Right renal cortex interstitium (tissue), 3 donors: ENCODE measurements around the gene SMYD1. TPM values are rescaled to one million over a fixed set of nuclear protein-coding genes. Genes with fewer than 3 reads are reported as not detected.
"Not testable (repeated sequence)": the region's sequence is repeated elsewhere in the genome, so short reads cannot be mapped to it uniquely, and the experiment has no call there.

Source experiments
- DNase-seq, 3 donors: peaks; one replicate each; pipeline ENCODE4 v3.0.0-alpha.2; 2013; ENCODE audit warnings: low read depth in 3 of 3, low spot score in 2 of 3
- polyA plus RNA-seq, 3 donors: library from polyadenylated mRNA; unstranded; fragments of 120-200 nt; gene quantifications; one replicate each; pipeline ENCODE4 v1.2.1, GENCODE V29; 2013; ENCODE audit not compliant: insufficient read length in 3 of 3

The SMYD1 gene
- under 1 TPM in 2 of 3 donors, not detected in 1; 0.18 to 0.74 TPM for polyA plus RNA-seq

DNA sequence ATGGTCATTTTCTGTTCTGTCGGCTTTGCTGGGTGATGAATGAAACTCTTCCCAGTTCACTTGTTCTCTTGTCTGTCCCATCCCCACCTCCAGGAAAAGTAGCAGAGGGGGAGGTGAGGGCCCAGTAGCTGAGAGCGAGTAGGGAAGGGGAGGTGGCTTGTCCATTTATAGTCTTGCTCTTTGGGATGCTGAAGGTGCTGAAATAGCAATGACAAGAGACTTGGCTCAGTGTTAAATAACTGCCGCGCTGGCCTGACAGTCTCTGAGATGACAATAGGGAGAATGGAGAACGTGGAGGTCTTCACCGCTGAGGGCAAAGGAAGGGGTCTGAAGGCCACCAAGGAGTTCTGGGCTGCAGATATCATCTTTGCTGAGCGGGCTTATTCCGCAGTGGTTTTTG lies at the start of gene SMYD1:
TSS of gene SMYD1 (plus strand) at position 228 of the 400 bp plus-strand sequence. CDS start at position 268, 40 bp downstream.
- no peak for DNase-seq

DNA sequence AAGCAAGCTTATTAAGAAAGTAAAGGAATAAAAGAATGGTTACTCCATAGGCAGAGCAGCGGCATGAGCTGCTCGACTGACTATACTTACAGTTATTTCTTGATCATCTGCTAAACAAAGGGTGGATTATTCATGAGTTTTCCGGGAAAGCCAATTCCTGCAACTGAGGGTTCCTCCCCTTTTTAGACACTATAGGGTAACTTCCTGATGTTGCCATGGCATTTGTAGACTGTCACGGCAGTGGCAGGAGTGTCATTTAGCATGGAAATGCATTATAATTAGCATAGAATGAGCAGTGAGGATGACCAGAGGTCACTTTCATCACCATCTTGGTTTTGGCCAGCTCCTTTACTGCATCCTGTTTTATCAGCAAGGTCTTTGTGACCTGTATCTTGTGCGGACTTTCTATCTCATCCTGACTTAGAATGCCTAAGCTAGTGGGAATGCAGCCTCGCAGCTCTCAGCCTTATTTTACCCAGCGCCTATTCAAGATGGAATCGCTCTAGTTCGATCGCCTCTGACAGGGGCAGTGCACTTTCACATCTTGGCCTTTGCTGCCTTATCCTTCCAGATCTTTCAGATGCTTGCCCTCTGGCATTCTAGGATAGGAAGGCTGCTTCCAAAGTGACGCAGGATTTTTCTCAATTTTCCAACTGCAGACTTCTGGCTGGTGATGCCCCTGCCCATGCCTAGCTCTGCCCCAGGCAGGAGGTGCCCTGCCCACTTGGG lies 49.4 kb upstream of the SMYD1 start:
- not testable (repeated sequence) for DNase-seq

DNA sequence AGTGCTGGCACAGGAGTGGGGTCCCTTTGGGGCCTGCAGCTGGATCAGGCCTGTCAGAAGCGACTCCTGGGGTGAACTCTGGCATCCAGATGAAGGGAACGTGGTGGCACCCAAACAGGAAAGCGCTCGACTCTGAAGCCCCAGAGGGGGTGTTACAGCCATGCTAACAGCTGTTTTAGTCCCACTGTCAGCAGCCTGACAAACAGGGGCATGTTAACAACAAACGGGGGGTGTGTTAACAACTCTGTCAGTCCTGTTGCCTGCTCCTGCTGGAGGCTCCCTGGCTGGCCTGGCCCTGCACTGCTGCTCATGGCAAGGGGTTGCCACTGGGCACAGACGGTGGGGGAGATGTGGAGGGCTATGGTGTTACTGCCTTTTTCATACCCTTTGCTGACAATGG lies 48.7 kb upstream of the SMYD1 start:
- no peak for DNase-seq

DNA sequence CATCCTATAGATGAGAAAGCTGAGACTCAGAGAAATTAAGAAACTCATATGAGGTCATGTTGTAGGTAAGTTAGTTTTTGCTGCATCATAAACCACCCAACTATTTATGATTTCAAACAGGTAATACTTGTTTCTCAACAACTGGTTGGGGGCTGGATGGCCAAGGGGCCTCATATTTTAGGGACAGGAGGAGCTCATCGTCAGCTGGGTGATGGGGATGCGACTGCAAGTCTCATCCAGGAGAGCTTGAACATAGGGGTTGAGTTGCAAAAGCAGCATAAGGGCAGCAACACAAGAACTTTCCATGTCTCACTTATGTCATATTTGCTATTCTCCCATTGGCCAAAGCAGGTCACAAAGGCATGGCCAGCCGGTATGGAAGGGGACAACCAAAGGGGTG lies 47.6 kb upstream of the SMYD1 start:
- DNase-seq = no peak

DNA sequence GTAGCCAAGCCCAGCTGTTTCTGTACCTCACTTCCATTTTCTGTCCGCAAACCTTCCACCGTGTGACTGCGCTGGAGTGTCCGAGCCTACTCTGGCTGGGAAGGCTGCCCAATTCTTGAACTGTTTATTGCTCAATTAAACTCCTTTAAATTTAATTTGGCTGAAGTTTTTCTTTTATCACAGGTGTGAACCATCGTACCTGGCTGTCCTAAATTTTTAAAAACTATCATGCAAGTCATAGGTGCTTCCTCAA lies 45.0 kb upstream of the SMYD1 start:
- DNase-seq = no peak

DNA sequence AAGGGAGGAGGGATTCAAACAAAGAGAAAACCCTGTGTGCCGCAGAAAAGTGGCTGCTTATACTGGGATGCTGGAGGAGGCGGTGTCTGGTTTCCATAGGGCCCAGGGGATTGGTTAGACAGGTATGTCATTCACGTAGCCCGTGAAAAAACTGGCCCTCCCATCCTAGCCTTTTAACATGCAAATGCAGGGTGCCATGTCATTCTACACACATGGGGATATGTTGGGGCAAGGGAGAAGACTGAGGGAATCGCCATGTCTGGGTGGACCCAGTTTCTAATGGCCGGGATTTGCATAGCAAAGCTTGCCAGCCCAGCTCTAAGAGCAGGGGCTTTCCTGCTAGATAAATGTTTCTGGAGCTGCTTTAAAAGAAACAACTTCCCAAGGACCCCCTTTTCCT lies 43.1 kb upstream of the SMYD1 start:
- DNase-seq = no peak

DNA sequence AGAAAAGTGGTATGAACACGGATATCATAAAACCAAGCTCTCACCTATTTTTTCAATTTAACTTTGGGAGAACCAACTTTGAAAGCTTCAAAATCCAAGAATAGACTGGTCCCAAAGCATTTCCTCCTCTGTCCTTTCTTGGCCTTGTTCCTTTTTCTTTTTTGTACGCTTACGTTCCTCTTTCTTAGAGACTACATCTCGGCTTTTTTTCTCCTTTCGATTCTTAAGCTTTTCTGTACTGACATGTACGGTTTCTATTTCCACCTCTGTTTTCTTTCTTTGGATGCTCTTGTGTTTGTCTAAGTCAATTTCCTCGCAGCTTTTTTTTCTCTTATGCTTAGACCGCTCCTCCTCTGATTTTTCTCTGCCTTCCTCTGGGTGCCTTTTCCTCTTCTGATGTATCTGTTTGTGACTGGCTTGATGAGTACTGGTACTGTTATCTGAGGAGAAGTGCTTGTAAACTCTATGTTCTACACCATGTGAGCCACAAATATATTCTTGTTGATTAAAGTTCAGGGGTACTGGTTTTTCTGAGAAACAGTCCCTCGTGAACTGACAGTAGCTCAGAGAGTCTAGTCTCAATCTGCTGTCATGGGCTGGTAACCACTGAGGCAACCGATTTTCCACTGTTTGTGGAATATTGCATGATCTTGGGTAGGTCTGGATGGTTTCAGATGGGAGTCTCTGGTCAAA lies 39.8 kb upstream of the SMYD1 start:
- no peak for DNase-seq

DNA sequence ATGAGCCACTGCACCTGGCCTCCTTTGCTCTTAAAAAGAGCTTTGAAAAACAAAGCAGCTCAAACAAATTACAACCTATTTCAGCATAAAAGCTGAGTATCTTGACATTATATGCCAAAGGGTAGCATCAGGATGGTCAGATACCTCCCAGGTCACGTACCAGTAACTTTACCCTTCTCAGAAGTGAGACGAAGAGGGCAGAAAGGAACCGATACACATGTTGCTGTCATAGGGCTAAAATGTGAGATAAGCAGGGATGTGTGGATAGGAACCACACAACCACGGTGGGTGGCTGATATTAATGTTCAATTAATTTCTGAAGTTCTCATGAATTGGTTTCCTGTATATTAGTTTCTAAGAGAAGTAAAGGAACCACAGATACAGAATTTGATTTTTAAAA lies 38.7 kb upstream of the SMYD1 start:
- no peak for DNase-seq

DNA sequence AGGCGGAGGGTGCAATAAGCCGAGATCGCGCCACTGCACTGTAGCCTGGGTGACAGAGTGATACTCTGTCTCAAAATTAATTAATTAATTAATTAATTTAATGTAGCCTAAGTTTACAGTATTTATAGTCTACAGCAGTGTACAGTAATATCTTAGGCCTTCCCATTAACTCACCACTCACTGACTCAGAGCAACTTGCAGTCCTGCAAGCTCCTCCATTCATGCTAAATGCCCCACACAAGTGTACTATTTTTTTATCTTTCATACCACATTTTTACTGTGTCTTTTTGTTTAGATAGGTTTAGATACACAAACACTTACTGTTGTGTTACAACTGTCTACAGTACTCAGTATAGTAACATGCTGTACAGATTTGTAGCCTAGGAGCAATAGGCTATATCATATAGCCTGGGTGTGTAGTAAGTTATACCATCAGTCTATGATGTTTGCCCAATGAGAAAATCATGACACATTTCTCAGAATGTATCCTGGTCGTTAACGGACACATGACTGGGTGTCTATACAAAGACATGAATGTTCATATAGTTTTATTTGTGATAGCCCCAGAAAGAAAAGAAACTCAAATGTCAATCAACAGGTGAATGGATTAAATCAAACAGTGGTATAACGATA lies 35.4 kb upstream of the SMYD1 start:
- no peak for DNase-seq

DNA sequence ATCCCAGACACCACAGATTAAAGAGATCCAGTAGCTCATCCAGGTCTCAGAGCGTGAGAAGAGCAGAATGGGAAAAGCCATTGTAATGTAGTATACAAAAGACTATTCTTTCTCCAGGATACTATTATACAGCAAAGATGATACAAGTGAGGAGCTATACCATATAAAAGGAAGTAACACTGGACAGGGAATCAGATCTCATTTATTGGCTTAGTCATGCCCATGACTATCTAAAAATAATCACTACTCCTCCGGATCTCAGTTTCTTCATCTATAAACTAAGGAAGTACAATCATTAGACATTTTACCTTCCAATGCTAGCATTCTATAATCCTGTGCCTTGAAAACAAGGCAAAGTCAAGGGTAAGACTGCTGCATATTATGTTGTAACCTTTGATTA lies 31.4 kb upstream of the SMYD1 start:
- DNase-seq = no peak

DNA sequence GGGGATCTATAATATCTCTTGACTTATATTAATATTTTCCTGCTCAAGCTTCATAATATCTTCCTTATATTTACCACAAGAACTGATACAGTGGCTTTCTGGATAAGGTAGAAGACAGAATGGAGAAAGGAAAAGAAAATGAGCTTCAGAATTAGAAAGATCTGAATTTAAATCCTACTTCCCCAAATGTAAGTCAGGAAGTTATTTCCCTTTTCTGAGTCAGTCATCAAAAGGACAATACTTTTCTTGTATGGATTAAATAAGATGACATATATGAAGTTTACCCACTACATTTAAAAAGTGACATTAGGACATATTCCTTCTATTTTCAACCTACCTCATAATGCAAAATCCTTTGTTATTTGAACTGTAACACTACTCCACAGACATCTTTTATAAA lies 31.0 kb upstream of the SMYD1 start:
- no peak for DNase-seq

DNA sequence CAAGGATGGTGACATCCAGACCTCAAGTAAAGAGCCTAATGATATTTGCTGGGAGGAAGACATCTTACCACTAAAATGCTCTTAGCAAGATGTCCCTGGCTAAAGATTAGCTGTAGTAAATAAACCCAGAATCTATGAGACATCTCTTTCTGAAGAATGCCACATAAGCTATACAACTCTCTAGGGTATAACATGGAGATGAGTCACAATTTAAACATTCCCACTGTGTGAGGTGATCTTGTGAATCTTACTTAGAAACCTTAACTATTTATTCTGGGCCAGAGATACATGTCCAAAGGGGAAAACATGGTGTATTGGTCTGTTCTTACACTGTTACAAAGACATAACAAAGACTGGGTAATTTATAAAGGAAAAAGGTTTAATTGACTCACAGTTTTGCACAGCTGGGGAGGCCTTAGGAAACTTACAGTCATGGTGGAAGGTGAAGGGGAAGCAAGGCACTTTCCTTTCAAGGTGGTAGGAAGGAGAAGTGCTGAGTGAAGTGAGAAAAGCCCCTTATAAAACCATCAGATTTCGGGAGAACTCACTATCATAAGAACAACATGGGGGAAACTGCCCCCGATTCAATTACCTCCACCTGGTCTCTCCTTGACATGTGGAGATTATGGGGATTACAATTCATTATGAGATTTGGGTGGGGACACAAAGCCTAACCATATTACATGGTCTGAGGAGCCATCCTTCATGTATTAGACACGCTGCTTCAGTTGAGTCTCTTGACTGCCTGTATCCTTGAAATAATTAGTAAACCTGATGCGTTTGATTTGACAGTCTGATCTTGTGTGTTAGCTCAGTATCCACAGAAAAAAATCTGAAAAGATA lies 29.1 kb upstream of the SMYD1 start:
- no peak for DNase-seq

DNA sequence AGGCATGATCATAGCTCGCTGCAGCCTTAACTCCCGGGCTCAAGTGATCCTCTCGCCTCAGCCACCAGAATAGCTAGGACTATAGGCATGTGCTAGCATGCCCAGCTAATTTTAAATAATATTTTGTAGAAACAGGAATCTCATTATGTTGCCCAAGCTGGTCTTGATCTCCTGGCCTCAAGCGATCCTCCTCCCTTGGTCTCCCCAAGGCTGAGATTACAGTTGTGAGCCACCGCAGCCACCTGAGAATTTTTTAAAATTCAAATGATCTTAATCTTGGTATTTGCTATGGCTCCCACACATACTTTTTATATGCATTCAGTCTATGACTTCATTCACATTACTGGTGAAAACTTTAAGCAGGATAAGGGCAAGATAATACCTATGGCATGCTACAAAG lies 25.1 kb upstream of the SMYD1 start:
- DNase-seq = no peak

DNA sequence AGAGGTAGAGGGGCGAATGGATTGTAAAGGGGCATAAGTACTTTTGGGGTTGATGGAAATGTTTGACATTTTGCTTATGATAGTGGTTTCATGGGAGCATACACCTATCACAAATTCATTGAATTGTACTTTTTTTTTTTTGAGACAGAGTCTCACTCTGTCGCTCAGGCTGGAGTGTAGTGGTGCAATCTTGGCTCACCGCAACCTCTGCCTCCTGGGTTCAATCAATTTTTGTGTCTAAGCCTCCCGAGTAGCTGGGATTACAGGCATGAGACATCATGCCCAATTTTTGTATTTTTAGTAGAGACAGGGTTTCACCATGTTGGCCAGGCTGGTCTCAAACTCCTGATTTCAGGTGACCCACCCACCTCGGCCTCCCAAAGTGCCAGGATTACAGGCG lies 22.1 kb upstream of the SMYD1 start:
- not testable (repeated sequence) for DNase-seq

DNA sequence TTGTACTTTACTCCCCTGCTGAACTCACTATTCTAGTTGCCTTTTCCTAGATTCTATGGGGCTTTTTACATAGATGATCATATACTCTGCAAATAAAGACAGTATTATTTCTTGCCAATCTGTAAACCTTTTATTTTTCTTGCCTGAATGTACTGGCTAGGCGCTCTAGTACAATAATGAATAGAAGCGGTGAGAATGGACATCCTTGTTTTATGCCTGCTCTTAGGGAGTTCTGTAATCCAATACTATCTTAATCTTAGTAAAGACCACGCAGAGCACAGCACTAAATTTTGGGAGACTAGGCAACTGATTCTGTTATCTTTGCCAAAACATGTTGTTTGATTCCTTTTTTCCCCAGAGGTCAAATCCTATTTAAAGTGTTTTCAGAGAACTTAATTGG lies 19.1 kb upstream of the SMYD1 start:
- no peak for DNase-seq

DNA sequence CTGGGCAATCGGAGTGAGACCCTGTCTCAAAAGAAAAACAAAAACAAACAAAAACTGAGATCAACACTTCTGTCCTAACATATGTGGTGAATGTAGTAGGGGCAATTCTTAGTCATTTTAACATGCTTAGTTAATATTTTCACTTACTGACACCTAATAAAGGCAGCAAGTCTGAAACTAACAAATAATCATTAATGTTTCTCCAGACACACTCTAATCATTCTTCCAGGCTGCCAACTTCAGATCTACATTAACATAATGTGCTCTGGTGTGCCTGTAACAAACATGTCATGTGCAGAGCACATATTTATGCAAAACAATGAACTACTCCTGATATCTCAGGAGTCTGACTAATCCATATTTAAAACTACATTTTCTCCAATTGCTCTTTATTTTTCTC lies 18.0 kb upstream of the SMYD1 start:
- no peak for DNase-seq

DNA sequence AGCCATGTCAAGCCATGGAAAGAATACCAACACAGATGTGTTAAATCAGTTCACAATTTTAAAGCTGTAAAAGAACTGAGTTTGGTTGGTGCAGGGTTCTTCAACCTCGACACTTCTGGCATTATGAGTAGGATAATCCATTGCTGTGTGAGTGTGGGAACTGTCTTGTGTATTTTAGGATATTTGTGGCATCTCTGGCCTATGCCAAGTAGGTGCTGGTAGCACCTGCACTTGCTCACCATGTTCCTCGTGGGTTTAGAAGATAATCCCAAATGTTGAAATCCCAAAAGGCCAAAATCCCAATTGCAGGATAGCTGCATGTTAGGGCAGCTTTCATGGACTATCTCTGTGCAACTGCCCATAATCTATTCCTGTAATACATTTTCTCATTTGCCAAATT lies 15.8 kb upstream of the SMYD1 start:
- no peak for DNase-seq

DNA sequence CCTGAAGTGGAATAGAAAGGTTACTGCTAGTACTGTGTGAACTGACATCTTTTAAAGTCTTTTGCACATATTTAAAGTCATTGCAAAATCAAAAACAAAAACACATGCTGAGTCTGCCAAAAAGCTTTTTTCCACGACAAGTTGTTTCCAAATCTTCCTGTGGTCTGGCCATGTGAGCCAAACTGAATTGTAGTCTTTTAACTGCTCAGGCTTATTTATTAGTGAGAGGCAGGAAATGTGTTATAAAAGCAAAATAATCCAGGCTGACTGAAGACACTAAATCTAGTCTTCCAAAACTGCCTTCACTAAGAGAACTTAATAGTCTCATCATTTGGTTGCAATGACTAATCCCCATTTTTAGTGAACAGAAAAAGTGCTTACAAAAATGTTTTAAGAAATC lies 14.3 kb upstream of the SMYD1 start:
- no peak for DNase-seq

DNA sequence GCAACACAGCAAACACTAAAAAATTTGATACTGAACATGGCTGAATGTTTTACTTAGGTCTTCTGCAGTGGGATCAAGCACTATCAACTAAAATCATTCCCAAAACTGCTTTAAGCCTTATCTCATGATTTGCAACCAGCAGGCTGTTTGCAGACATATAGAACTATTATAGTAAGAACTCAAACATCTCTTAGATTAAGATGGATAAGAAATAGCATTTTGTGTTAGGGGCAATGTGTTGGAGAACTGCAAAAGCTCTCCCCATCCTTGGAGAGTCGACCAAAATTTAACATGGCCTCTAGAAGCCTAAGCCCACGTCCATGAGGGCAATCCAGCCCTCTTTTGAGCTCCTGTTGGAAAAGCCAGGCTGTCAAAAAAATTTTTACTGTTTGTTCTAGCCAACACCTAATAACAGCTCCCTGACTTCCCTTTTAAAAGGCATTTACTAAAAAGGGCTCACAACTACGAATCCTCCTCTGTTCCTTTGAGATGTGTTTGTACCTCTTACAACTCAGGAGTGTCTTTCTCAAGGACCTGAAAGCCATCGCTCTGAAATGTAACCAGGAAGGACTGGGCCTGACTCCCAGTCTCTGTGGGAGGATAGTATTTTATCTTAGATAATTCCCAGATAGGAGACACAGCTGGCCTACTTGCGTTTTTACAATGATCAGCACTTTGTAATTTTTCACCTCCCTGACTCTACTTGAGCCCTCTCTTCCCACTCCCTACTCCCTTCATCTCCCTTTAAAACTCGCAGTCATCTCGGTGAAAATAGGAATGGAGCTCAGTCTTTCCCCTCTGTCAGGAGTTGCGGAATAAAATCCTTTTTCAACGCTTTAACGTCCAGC lies 13.5 kb upstream of the SMYD1 start:
- DNase-seq = no peak

DNA sequence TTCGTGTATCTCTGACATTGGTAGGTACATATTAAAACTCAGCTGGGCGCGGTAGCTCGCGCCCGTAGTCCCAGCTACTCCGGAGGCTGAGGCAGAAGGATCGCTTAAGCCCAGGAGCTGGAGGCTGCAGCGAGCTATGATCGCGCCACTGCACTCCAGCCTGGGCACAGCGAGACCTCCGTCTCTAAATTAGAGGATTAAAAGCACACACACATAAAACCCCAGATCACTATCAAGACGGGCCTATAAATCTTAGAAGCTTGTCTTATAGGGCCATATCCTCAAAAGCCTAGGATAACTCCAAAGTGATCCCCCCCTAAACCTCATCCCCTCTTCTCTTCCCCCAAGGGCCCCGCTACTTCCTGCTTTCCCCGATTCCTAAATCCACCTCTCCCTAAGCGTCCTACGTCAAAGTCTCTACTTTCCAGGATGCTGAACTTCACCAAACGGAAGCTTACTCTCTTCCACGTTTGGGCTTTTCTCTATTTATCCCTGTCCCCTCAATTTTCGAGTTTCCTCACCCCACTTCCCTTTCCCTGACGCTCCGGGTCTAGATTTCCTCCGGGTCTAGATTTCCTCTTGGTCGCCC lies 12.7 kb upstream of the SMYD1 start:
- DNase-seq = peak in 2 of 3 donors; percentile 10 to 52
